Measurements from ENCODE around the gene TMEM63A.

- no peak for TF ChIP-seq POLR2A (IDR thresholded peaks at IDR 0.05)
- no peak for TF ChIP-seq CTCF (IDR thresholded peaks at IDR 0.05 in 8 of 11, conservative IDR thresholded peaks at IDR 0.05 in 3 of 11)
- TF ChIP-seq POLR2AphosphoS5 (IDR thresholded peaks at IDR 0.05), result peak in 1 of 3 donors; percentile 41
Measured at GRCh38 chr1:225865514-225865913, 16.7 kb downstream of the TMEM63A start.

All from spleen (tissue), 7 donors.